Neural cell (in vitro differentiated cells): ENCODE results near the gene SLC23A3.

Experiments used
- EP300 ChIP-seq: fragments of 450-650 bp; conservative IDR thresholded peaks from 2 replicates; pipeline ENCODE4 v1.6.1; 2014; ENCODE audit warnings: antibody characterized with exemption, mild to moderate bottlenecking, moderate library complexity; ENCODE audit not compliant: poor library complexity, severe bottlenecking
- EZH2 ChIP-seq: fragments of 200-600, 300-800 bp; shearing (Covaris generic), sonication (generic); IDR thresholded peaks from 2 replicates; pipeline ENCODE4 v1.6.1; 2014; ENCODE audit warnings: antibody characterized with exemption, low read length, borderline replicate concordance, mild to moderate bottlenecking; ENCODE audit not compliant: insufficient read depth, poor library complexity, severe bottlenecking
- MXI1 ChIP-seq: fragments of 450-650 bp; conservative IDR thresholded peaks from 2 replicates; pipeline ENCODE4 v1.6.1; 2014; ENCODE audit warnings: antibody characterized with exemption, mild to moderate bottlenecking; ENCODE audit not compliant: poor library complexity, severe bottlenecking
- POLR2AphosphoS5 ChIP-seq: IDR thresholded peaks from 2 replicates; pipeline ENCODE4 v1.6.1; 2012
- RAD21 ChIP-seq: fragments of 450-650 bp; conservative IDR thresholded peaks from 2 replicates; pipeline ENCODE4 v1.6.1; 2014; ENCODE audit warnings: antibody characterized with exemption, mild to moderate bottlenecking, moderate library complexity
- SMC3 ChIP-seq: fragments of 450-650 bp; conservative IDR thresholded peaks from 2 replicates; pipeline ENCODE4 v1.6.1; 2014; ENCODE audit warnings: antibody characterized with exemption, mild to moderate bottlenecking, moderate library complexity; ENCODE audit not compliant: poor library complexity
- TF ChIP-seq, protein P1 (sequence below): fragments of 450-650 bp; IDR thresholded peaks from 2 replicates; pipeline ENCODE4 v1.5.1; 2014; ENCODE audit warnings: antibody characterized with exemption, mild to moderate bottlenecking, moderate library complexity; ENCODE audit not compliant: poor library complexity, severe bottlenecking

DNA sequence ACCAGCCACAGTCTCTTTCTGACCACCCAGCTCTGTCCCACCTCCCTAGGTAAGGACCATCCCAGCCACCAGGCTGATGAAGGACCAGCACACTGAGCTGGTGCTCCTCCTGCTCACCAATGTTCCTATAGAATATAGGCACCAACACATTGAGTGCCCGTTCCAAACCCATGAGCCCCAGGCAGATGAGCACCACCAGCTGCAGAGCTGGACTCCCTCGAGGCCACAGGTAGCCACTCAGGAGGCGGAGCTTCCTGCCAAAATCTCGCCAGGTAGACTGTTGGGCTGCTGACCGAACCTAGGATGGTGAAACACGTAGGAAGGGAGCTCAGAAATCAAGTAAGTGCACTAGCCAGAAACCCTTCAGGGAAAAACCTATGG lies 46.7 kb upstream of the SLC23A3 start:
- TF ChIP-seq, protein P1, sequence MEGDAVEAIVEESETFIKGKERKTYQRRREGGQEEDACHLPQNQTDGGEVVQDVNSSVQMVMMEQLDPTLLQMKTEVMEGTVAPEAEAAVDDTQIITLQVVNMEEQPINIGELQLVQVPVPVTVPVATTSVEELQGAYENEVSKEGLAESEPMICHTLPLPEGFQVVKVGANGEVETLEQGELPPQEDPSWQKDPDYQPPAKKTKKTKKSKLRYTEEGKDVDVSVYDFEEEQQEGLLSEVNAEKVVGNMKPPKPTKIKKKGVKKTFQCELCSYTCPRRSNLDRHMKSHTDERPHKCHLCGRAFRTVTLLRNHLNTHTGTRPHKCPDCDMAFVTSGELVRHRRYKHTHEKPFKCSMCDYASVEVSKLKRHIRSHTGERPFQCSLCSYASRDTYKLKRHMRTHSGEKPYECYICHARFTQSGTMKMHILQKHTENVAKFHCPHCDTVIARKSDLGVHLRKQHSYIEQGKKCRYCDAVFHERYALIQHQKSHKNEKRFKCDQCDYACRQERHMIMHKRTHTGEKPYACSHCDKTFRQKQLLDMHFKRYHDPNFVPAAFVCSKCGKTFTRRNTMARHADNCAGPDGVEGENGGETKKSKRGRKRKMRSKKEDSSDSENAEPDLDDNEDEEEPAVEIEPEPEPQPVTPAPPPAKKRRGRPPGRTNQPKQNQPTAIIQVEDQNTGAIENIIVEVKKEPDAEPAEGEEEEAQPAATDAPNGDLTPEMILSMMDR, result no peak
- TF ChIP-seq SMC3, result no peak
- no peak for TF ChIP-seq RAD21
- TF ChIP-seq EZH2, result no peak
- no peak for TF ChIP-seq POLR2AphosphoS5
- TF ChIP-seq EP300, result no peak
- TF ChIP-seq MXI1, result no peak
